ENCODE results near the gene APMAP. TPM values are rescaled to one million over a fixed set of nuclear protein-coding genes. Genes with fewer than 3 reads are reported as not detected.
"Not testable (repeated sequence)": the region's sequence is repeated elsewhere in the genome, so short reads cannot be mapped to it uniquely, and the experiment has no call there.

Gene APMAP
- total RNA-seq, 1 donor from 2014 or later = 108 TPM

GRCh38 chr20:25007491-25008305, 15.1 kb upstream of the APMAP start:
- H3K4me3 ChIP-seq (ENCODE audit: low read depth, low read length) = no peak overlapping the region
- DNase-seq (ENCODE audit: low read depth) = no peak
- no peak for TF ChIP-seq CTCF (conservative IDR thresholded peaks at IDR 0.05; ENCODE audit: low read depth, low read length)

GRCh38 chr20:25006431-25007167, 14.0 kb upstream of the APMAP start:
- no peak overlapping the region for H3K4me3 ChIP-seq (ENCODE audit: low read depth, low read length)
- no peak for TF ChIP-seq CTCF (conservative IDR thresholded peaks at IDR 0.05; ENCODE audit: low read depth, low read length)
- DNase-seq (ENCODE audit: low read depth) = no peak

GRCh38 chr20:25005661-25006060, 13.1 kb upstream of the APMAP start:
- TF ChIP-seq CTCF (conservative IDR thresholded peaks at IDR 0.05; ENCODE audit: low read depth, low read length) = no peak
- DNase-seq (ENCODE audit: low read depth) = no peak
- H3K4me3 ChIP-seq (ENCODE audit: low read depth, low read length) = no peak overlapping the region

- no peak for DNase-seq (ENCODE audit: low read depth)
- TF ChIP-seq CTCF (conservative IDR thresholded peaks at IDR 0.05; ENCODE audit: low read depth, low read length) = no peak
- H3K4me3 ChIP-seq (ENCODE audit: low read depth, low read length) = no peak overlapping the region
Measured at GRCh38 chr20:25005220-25005619, 12.7 kb upstream of the APMAP start.

- no peak for DNase-seq (ENCODE audit: low read depth)
- no peak overlapping the region for H3K4me3 ChIP-seq (ENCODE audit: low read depth, low read length)
- TF ChIP-seq CTCF (conservative IDR thresholded peaks at IDR 0.05; ENCODE audit: low read depth, low read length) = no peak
Measured at GRCh38 chr20:25003002-25003401, 10.5 kb upstream of the APMAP start.

- DNase-seq (ENCODE audit: low read depth); H3K4me3 ChIP-seq (ENCODE audit: low read depth, low read length): not testable (repeated sequence)
Measured at GRCh38 chr20:25001323-25001722, 8.8 kb upstream of the APMAP start.

GRCh38 chr20:25000268-25000801, 7.8 kb upstream of the APMAP start:
- peak; percentile 26 for TF ChIP-seq CTCF (conservative IDR thresholded peaks at IDR 0.05; ENCODE audit: low read depth, low read length)
- no peak for DNase-seq (ENCODE audit: low read depth)

More at GRCh38 chr20:25000268-25000801, 7.8 kb upstream of the APMAP start:
- no peak overlapping the region for H3K4me3 ChIP-seq (ENCODE audit: low read depth, low read length)

All from epithelial cell of proximal tubule (primary cell).